HG03439 (cell line): Measurements from ENCODE around the gene ACER3.

Experiments
- ATAC-seq: cut with Tn5 transposase; IDR thresholded peaks from one replicate; pipeline ENCODE4 v1.9.1; 2021; ENCODE audit warnings: mild to moderate bottlenecking, moderate library complexity; ENCODE audit not compliant: unreplicated experiment

Gene ACER3

DNA sequence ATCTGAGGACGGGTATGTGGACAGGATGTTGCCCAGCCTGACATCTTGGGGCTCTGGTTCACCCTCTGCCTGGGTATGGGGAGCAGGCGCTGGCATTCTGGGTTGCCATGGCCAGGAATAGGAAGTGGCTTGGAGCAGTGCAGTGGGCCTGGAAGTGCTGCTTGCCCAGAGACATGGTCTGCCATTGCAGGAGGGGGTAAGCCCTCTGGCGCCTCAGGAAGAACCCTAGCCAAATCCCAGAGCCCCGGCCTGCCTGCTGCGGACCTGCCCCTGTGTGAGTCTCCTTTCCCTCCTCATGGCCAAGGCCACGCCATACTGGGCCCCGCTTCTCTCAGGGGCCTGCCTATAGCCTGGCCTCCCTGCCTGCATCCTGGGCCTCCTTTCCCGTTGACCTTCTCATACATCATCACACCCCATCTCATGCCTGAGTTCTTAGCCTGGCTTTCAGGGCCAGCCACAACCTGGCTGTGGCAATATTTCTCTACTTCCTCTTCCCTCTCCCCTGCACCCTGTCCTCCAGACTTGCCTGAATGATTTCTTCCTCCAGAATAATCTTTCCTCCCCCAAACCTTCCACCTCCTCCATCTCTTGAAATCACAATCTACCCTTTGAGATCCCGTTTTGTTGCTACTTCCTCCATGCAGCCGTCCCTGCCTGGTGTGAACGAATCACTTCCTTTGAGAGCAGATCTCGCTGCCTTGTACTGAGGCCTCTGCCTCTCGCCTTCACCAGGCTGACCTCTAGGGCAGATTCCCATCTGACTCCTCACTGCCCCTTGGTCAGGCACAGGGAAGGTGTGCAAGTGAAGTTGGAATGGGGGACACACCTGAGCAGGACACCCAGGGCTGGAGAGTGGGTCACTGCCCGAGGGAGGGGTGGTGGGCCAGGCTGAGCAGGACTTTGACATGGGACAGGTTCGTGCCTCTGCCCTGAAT lies 211.2 kb downstream of the ACER3 start:
- ATAC-seq = no peak

DNA sequence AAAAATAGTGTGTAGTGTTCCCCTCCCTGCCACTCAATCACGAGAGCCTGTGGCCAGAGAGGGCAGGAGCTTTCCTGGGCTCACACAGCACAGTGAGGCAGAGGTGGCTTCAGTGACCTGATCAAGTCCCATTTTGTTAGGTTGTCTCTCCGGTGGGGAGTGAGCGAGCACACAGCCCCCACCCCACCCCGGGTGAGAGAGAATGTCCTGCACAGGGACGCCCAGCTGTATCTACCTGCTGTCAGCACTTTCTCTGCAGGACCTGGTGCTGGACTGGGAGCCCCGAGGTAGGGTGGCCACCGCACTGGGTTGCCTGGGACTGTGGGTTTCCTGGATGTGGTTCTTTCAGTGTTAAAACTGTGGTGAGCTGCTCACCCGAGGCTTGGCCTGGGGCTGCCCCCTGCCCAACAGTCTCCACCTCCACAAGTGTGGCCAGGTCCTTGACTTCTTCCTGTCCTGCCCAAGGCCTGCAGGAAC lies 212.2 kb downstream of the ACER3 start:
- ATAC-seq = no peak

DNA sequence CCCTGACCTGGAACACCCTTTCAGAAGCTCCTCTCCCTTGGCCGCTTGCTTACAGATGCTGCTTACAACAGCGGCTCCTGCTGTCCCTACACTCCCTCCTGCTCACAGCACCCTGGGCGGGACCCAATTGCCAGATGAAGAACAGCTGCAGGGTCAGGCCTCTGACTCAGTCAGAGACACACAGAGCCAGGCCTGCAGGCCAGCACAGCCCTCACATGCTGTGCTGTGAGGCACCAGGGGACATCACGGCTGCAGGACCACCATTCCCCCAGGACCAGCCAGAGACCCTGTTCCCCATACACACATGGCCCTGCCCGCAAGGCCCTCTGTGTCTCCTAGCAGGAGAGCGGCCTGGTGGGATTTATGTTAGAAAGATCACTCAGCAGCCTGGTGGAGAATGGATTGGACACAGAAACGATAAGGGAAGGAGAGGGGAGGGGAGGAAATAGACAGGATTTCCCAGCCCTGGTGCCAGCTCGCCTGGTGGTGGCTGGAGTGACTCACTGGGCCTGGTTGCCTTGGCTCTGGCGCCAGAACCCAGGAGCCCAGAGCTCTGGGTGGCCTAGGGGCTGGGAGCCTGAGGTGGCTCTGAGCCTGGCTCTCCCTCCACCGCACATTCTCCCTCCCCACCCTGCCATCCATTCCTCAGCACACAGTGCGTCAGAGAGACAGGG lies 212.7 kb downstream of the ACER3 start:
- no peak for ATAC-seq

DNA sequence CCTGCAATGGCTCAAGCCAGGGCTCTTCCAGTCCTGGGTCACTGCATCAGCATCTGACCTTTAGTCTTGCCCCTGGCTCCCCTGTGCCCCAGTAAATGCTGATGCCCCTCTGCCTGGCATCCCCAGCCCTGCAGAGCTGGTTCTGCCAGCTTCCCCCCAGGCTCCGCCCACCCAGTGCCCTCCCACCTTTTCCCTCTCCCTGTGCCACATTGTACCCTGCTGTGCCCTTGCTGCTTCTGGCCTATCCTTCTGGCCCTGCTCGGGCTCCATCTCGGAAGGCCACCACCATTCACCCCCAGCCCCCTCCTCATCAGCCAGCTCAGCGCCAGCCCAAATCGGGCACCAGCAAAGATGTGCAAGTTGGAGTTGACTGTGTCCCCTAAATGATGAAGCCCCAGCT lies 213.5 kb downstream of the ACER3 start:
- no peak for ATAC-seq

DNA sequence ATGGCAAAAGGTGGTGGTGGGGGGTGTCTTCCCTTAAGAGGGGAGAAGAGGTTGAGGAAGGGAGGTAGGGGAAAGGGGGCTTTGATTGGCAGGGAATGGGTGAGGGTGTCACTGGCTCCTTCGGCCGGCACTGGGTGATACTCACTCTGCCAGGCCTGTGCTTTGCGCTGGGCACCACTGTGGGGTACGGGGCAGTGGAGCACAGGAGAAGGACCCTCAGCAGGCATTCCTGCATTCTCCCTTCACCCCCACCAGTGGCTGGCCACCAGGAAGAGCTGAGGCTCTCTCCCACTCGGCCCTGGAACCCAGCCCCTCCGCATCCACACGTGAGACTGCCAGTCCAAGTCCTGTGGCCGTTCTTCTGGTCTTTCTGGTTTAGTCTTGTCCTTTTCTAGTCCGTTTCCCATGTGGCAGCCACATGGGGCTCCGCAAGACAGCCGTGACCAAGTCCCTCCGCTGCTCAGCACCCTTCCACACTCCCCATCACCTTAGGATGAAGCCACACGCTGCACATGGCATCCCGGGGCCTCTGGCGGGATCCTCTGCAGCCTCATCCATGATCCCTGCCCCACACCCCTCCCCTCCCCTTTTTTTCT lies 214.0 kb downstream of the ACER3 start:
- no peak for ATAC-seq

DNA sequence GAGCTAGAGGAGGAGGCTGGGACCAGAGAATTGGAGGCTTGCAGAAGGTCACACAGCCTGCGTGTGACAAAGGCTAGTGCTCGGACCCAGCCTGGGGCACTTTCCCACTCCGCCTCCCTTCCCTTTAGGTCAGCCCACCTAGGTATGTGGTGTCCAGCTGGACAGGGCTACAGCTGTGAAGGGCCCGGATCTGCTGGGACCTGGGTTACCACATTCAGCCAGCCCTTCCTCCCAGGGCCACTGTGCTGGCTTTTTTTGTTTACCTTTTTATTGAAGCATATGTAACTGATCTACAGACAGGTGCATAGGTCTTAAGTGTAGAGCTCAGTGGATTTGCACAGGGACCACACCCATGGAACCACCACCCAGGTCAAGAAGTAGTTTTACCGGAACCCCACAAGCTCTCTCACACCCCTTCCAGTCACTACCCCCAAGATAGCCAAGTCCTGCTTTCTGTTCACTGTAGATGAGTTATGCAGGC lies 214.7 kb downstream of the ACER3 start:
- ATAC-seq = no peak
